ENCODE results near the gene RARA.

DNA sequence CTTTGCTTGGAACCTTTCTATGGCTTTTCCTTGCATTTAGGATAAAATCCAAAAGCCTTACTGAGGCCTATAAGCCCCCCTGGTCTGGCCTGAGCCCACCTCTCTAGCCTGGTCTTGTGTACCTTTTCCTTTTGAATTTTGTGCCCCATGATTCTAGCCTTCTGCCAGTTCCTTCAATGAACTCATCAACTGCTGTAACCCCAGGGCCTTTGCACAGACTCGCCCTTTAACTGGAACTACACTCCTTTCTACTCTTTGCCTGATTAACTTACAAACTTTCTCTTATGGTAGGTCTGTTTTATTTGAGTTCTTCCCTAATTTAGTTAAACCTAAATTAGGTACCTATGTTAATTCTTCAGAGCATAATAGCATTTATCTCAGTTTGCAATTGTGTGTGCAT lies 31.3 kb downstream of the RARA start:
- TF ChIP-seq, protein P1, sequence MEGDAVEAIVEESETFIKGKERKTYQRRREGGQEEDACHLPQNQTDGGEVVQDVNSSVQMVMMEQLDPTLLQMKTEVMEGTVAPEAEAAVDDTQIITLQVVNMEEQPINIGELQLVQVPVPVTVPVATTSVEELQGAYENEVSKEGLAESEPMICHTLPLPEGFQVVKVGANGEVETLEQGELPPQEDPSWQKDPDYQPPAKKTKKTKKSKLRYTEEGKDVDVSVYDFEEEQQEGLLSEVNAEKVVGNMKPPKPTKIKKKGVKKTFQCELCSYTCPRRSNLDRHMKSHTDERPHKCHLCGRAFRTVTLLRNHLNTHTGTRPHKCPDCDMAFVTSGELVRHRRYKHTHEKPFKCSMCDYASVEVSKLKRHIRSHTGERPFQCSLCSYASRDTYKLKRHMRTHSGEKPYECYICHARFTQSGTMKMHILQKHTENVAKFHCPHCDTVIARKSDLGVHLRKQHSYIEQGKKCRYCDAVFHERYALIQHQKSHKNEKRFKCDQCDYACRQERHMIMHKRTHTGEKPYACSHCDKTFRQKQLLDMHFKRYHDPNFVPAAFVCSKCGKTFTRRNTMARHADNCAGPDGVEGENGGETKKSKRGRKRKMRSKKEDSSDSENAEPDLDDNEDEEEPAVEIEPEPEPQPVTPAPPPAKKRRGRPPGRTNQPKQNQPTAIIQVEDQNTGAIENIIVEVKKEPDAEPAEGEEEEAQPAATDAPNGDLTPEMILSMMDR (IDR thresholded peaks at IDR 0.05; ENCODE audit: borderline replicate concordance, extremely low read depth, low read length, poor library complexity, severe bottlenecking), result no peak
- no peak for TF ChIP-seq EZH2 (IDR thresholded peaks at IDR 0.05; ENCODE audit: borderline replicate concordance, low read depth, low read length, severe bottlenecking)
